ENCODE data around the gene RMRP. TPM values are rescaled to one million over a fixed set of nuclear protein-coding genes. Genes with fewer than 3 reads are reported as not detected.

RMRP gene
- total RNA-seq, 4 donors from 2014 or later, result 1,650 to 4,855 (median 3,807) TPM

- ATAC-seq, result no peak
- TF ChIP-seq POLR2AphosphoS5 (IDR thresholded peaks at IDR 0.05), result no peak
- TF ChIP-seq, protein P1, sequence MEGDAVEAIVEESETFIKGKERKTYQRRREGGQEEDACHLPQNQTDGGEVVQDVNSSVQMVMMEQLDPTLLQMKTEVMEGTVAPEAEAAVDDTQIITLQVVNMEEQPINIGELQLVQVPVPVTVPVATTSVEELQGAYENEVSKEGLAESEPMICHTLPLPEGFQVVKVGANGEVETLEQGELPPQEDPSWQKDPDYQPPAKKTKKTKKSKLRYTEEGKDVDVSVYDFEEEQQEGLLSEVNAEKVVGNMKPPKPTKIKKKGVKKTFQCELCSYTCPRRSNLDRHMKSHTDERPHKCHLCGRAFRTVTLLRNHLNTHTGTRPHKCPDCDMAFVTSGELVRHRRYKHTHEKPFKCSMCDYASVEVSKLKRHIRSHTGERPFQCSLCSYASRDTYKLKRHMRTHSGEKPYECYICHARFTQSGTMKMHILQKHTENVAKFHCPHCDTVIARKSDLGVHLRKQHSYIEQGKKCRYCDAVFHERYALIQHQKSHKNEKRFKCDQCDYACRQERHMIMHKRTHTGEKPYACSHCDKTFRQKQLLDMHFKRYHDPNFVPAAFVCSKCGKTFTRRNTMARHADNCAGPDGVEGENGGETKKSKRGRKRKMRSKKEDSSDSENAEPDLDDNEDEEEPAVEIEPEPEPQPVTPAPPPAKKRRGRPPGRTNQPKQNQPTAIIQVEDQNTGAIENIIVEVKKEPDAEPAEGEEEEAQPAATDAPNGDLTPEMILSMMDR (IDR thresholded peaks at IDR 0.05), result no peak
- TF ChIP-seq EP300 (IDR thresholded peaks at IDR 0.05), result no peak
- no peak for TF ChIP-seq POLR2A (IDR thresholded peaks at IDR 0.05)
- H3K9me3 ChIP-seq, result no peaks in the 10 kb centered on the region
- H3K4me1 ChIP-seq, result no peaks in the 10 kb centered on the region
- H3K27ac ChIP-seq, result no peak overlapping the region
- H3K27me3 ChIP-seq, result no peaks in the 10 kb centered on the region
- no peaks in the 10 kb centered on the region for H3K36me3 ChIP-seq
- H3K4me3 ChIP-seq, result no peak overlapping the region
- WGBS, 2 donors (ENCODE audit: low coverage in 1 of 2), result 80 to 83% methylated on average over 1 of the region's 5 CpGs
Observed at GRCh38 chr9:35629597-35629996, 28.2 kb downstream of the RMRP start.

GRCh38 chr9:35628389-35628991, 29.3 kb downstream of the RMRP start:
- TF ChIP-seq, protein P1 (IDR thresholded peaks at IDR 0.05), result no peak
- TF ChIP-seq EP300 (IDR thresholded peaks at IDR 0.05), result no peak
- TF ChIP-seq POLR2AphosphoS5 (IDR thresholded peaks at IDR 0.05), result no peak
- TF ChIP-seq POLR2A (IDR thresholded peaks at IDR 0.05), result no peak
- 88 to 95% methylated on average over 3 to 4 of the region's 6 CpGs for WGBS, 2 donors (ENCODE audit: low coverage in 1 of 2)

DNA sequence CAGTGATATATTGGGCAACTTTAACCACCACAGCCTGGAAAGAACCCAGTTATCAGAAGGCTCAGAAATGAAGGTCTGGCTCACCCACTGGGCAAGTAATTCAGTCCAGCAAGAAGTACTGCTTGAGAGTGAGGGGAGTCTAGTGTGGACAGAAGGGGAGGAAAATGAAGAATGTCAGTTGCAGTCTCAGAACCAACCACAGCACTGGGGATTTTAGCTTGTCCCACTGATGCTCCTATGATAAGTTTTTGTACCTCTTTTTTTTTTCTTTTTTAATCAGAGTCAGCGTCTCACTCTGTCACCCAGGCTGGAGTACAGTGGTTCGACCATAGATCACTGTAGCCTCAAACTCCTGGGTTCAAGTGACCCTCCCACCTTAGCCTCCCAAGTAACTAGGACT, 30.2 kb downstream of the RMRP start:
- H3K9me3 ChIP-seq, result no peaks in the 10 kb centered on the region
- no peak overlapping the region for H3K27ac ChIP-seq
- no peaks in the 10 kb centered on the region for H3K27me3 ChIP-seq
- H3K4me1 ChIP-seq, result no peaks in the 10 kb centered on the region
- H3K36me3 ChIP-seq, result no peaks in the 10 kb centered on the region
- WGBS, 2 donors (ENCODE audit: low coverage in 1 of 2), result 80 to 83% methylated on average over 1 to 2 of the region's 2 CpGs
- no peak overlapping the region for H3K4me3 ChIP-seq
- no peak for ATAC-seq
- TF ChIP-seq EP300 (IDR thresholded peaks at IDR 0.05) (no peak), POLR2A (IDR thresholded peaks at IDR 0.05) (no peak), POLR2AphosphoS5 (IDR thresholded peaks at IDR 0.05) (no peak)
- TF ChIP-seq, protein P1 (IDR thresholded peaks at IDR 0.05), result no peak

More at GRCh38 chr9:35628389-35628991, 29.3 kb downstream of the RMRP start:
- no peaks in the 10 kb centered on the region for H3K4me1 ChIP-seq
- H3K27ac ChIP-seq, result no peak overlapping the region
- ATAC-seq, result no peak
- no peak overlapping the region for H3K4me3 ChIP-seq
- H3K9me3 ChIP-seq, result no peaks in the 10 kb centered on the region
- no peaks in the 10 kb centered on the region for H3K36me3 ChIP-seq
- no peaks in the 10 kb centered on the region for H3K27me3 ChIP-seq

GRCh38 chr9:35619800-35620158, 38.0 kb downstream of the RMRP start:
- no peak for TF ChIP-seq POLR2A (IDR thresholded peaks at IDR 0.05)
- TF ChIP-seq, protein P1 (IDR thresholded peaks at IDR 0.05), result no peak
- TF ChIP-seq POLR2AphosphoS5 (IDR thresholded peaks at IDR 0.05), result no peak
- TF ChIP-seq EP300 (IDR thresholded peaks at IDR 0.05), result no peak
- Histone ChIP-seq H3K4me3 (no peak overlapping the region), H3K27ac (no peak overlapping the region), H3K27me3 (peaks cover 14% of the 10 kb centered on the region), H3K9me3 (no peaks in the 10 kb centered on the region), H3K4me1 (peaks cover 0 to 14% (median 0%) of the 10 kb centered on the region in 3 donors), H3K36me3 (no peaks in the 10 kb centered on the region)
- WGBS, 2 donors (ENCODE audit: low coverage in 1 of 2), result 65 to 70% methylated on average over 2 of the region's 2 CpGs
- ATAC-seq, result no peak
